CD4-positive, alpha-beta T cell (primary cell): ENCODE data around the gene SRMS. TPM values are rescaled to one million over a fixed set of nuclear protein-coding genes. Genes with fewer than 3 reads are reported as not detected.

Source experiments
- ATAC-seq: fragments of 200-7000 bp; cut with Tn5 transposase; one replicate; pipeline ENCODE4 v1.10.0; 2022; ENCODE audit warnings: mild to moderate bottlenecking; ENCODE audit not compliant: poor library complexity
- CTCF ChIA-PET: fragments of 350-600 bp; sonication (Branson Sonifier 250); formaldehyde crosslinking; loops from one replicate; lab custom pipeline; 2021; ENCODE audit warnings: antibody characterized with exemption, inconsistent platforms; lab: Charles Lee
- POLR2A ChIA-PET: fragments of 350-600 bp; sonication (Branson Sonifier 250); formaldehyde crosslinking; loops from one replicate; lab custom pipeline; 2021; ENCODE audit warnings: antibody characterized with exemption, inconsistent platforms; lab: Charles Lee
- DNase-seq, 14 experiments: peaks; one replicate each; pipeline ENCODE4 v3.0.0-alpha.2; 2013 to 2020; ENCODE audit warnings: mixed read lengths in 2 of 14
- H3K27ac ChIP-seq, 2 donors: one replicate each; pipeline versions ENCODE4 v1.5.1 to v1.7.0; 2013; ENCODE audit warnings: low read length in 2 of 2, low read depth in 1 of 2, mild to moderate bottlenecking in 1 of 2
- H3K27me3 ChIP-seq, 2 experiments: 1 replicate in 1 of 2; 2 replicates in 1 of 2; pipeline versions ENCODE4 v1.6.1 to v1.7.0; 2013; ENCODE audit warnings: low read length in 2 of 2, control low read depth in 1 of 2, mild to moderate bottlenecking in 1 of 2, moderate library complexity in 1 of 2; ENCODE audit not compliant: insufficient read depth in 2 of 2, control insufficient read depth in 1 of 2
- H3K36me3 ChIP-seq: one replicate; pipeline ENCODE4 v1.6.1; 2013; ENCODE audit warnings: low read length, control low read depth; ENCODE audit not compliant: insufficient read depth
- H3K4me1 ChIP-seq: one replicate; pipeline ENCODE4 v1.6.1; 2013; ENCODE audit warnings: low read length, control low read depth; ENCODE audit not compliant: insufficient read depth
- H3K4me3 ChIP-seq: one replicate; pipeline ENCODE4 v1.5.1; 2013; ENCODE audit warnings: mild to moderate bottlenecking, low read length, moderate library complexity
- H3K9me3 ChIP-seq, 2 experiments: 1 replicate in 1 of 2; 2 replicates in 1 of 2; pipeline versions ENCODE4 v1.6.1 to v1.7.0; 2013; ENCODE audit warnings: low read length in 2 of 2, mild to moderate bottlenecking in 2 of 2, control low read depth in 1 of 2, moderate library complexity in 1 of 2; ENCODE audit not compliant: control insufficient read depth in 1 of 2, insufficient read depth in 1 of 2
- H3K27ac Mint-ChIP-seq: one replicate; pipeline ENCODE4 v1.8.0; 2020; ENCODE audit warnings: mixed read lengths
- H3K27me3 Mint-ChIP-seq: one replicate; pipeline ENCODE4 v1.8.0; 2021; ENCODE audit warnings: mixed read lengths
- H3K36me3 Mint-ChIP-seq: one replicate; pipeline ENCODE4 v1.8.0; 2021; ENCODE audit warnings: low read depth, mixed read lengths
- H3K4me1 Mint-ChIP-seq: one replicate; pipeline ENCODE4 v1.8.0; 2021; ENCODE audit warnings: low read depth, mixed read lengths
- H3K4me3 Mint-ChIP-seq: one replicate; pipeline ENCODE4 v1.8.0; 2020; ENCODE audit warnings: mild to moderate bottlenecking, mixed read lengths
- H3K9me3 Mint-ChIP-seq: one replicate; pipeline ENCODE4 v1.8.0; 2020; ENCODE audit warnings: mixed read lengths
- CTCF ChIP-seq: fragments of 200-600 bp; IDR thresholded peaks from one replicate; pipeline ENCODE4 v1.8.0; 2022; ENCODE audit warnings: antibody characterized with exemption, mild to moderate bottlenecking
- intact Hi-C, 2 experiments: fragments of 100-400 bp; cut with DNase I in 1 of 2; cut with micrococcal nuclease in 1 of 2; formaldehyde crosslinking; loops; one replicate each; pipeline versions ENCODE4 v1.15.1 to v1.9.0; 2023 to 2025; cut with DNase I, micrococcal nuclease
- total RNA-seq, 174 experiments: library from RNA in 2 of 174; stranded (reverse) in 2 of 174; gene quantifications; one replicate each; pipeline ENCODE4 v1.2.3 and lab custom pipeline; 2021 to 2026

The SRMS gene
- total RNA-seq, 2 experiments from 2014 or later = not detected

GRCh38 chr20:63558804-63559484, 11.4 kb upstream of the SRMS start:
- Histone ChIP-seq H3K9me3 (no peaks in the 10 kb centered on the region), H3K36me3 (peaks cover 36% of the 10 kb centered on the region), H3K4me1 (peaks cover 9% of the 10 kb centered on the region), H3K27me3 (no peaks in the 10 kb centered on the region), H3K4me3 (no peak overlapping the region), H3K27ac (no peak overlapping the region)
- Mint-ChIP-seq H3K27ac (no peak overlapping the region), H3K36me3 (peaks cover 11% of the 10 kb centered on the region), H3K27me3 (no peaks in the 10 kb centered on the region), H3K9me3 (no peaks in the 10 kb centered on the region), H3K4me3 (no peak overlapping the region), H3K4me1 (no peaks in the 10 kb centered on the region)
- intact Hi-C loops = no loop called here
- CTCF ChIA-PET = no interaction called here
- TF ChIP-seq CTCF = no peak
- no peak for DNase-seq
- POLR2A ChIA-PET = no interaction called here
- peak; percentile 14 for ATAC-seq

DNA sequence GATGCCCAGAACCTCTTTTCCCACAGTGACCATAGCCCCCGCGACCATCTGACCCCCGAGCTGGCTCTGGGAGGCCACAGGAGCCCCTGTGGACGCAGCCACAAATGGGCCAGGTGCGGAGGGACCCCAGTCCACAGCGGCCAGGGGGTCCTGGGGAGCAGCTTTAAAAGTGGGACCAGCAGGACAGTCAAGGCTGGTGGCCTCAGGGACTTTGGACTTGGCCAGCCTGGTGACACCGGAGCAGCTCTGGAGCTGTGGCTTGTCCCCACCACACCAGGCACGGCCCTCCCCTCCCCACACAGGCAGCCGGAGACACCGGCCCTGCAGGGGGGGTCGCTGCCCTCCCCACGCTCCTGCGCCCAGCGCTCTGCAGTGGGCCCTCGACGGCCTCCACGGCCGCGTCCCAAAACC, 9.9 kb upstream of the SRMS start:
- no peak for TF ChIP-seq CTCF
- Mint-ChIP-seq H3K27ac (no peak overlapping the region), H3K27me3 (no peaks in the 10 kb centered on the region), H3K9me3 (no peaks in the 10 kb centered on the region), H3K4me1 (peaks cover 8% of the 10 kb centered on the region), H3K4me3 (no peak overlapping the region), H3K36me3 (peaks cover 11% of the 10 kb centered on the region)
- ChIA-PET CTCF (no interaction called here), POLR2A (no interaction called here)
- Histone ChIP-seq H3K27ac (no peak overlapping the region), H3K4me1 (peaks cover 24% of the 10 kb centered on the region), H3K4me3 (no peak overlapping the region), H3K9me3 (peaks cover 0 to 3% of the 10 kb centered on the region in 2 experiments), H3K36me3 (peaks cover 27% of the 10 kb centered on the region), H3K27me3 (no peaks in the 10 kb centered on the region)
- ATAC-seq (no peak), DNase-seq (no peak)
- intact Hi-C loops = no loop called here

GRCh38 chr20:63556873-63557478, 9.4 kb upstream of the SRMS start:
- Mint-ChIP-seq H3K9me3 (no peaks in the 10 kb centered on the region), H3K27ac (no peak overlapping the region), H3K4me1 (peaks cover 13% of the 10 kb centered on the region), H3K4me3 (no peak overlapping the region), H3K36me3 (peaks cover 11% of the 10 kb centered on the region), H3K27me3 (no peaks in the 10 kb centered on the region)
- Histone ChIP-seq H3K4me3 (no peak overlapping the region), H3K27ac (no peak overlapping the region), H3K4me1 (peaks cover 29% of the 10 kb centered on the region), H3K36me3 (peaks cover 22% of the 10 kb centered on the region), H3K27me3 (no peaks in the 10 kb centered on the region), H3K9me3 (peaks cover 0 to 3% of the 10 kb centered on the region in 2 experiments)
- ChIA-PET CTCF (no interaction called here), POLR2A (no interaction called here)
- TF ChIP-seq CTCF = no peak
- no peak for ATAC-seq
- no peak for DNase-seq
- intact Hi-C loops = no loop called here
